SKM-1 (cell line): ENCODE results near the gene DHX8.

ENCODE experiments used
- DNase-seq: peaks from one replicate; lab custom pipeline; 2025; ENCODE audit not compliant: unreplicated experiment; lab: John Stamatoyannopoulos, UW

Gene DHX8

DNA sequence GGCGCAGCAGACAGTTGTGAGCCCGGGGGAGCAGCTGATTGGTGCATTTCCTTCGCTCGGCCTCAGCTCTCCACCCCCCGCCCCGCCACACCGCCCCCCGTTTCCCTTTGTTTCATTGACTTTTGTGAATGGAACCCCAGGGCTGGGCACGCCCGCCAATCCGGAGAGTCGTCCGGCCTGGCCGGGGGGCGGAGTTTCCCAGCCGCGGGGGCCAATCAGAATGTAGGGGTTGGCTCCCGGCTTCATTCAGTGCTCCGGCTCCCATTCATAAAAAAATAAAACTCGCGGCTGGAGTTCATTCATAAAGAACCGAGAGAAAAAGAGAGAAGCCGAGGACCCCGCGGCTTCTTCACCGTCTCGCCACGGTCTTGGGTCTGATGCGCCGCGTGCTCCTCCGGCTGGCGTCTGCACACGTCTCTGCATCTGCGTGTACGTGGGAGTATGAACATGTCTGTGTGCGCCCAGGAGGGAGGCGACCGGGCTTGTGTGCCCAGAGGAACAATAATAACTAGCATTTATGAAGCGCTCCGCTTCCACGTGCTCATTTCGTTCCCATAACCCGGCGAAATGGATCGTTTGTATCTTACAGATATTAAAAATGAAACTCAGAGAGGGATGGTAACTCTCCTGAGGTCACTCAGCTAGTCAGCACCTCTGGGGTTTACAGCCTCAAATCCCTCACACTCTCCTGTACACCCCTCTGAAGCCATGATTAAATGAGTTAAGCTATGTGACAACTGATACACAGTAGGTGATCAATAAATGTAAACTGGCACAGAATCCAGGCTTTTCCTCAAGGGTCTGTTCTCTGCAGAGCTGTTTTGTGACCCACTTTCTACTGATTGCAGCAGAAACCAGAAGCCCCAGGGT, 62.8 kb downstream of the DHX8 start, which contains the start of gene ETV4:
Gene ETV4, minus strand, starts transcription at position 22 of the 870 bp plus-strand sequence. CDS start 723 bp downstream, outside the sequence.
- DNase-seq = peak; percentile 78

DNA sequence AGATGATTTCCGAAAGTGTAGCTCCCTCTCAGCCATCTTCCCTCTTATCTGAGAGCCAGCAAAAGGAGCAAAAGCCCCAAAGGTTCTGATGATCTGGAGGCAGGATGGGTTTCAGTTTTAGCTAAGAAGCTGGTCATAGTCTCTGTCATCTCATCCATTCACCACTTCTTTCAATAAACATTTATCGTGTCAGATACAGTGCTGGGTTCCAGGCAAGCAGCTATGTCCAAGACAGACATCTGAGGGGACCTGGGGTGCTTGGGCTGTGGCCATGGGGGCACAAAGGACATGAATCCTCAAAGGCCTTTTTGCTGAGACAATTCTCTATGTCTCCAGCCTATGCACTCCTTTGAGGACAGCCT, 63.4 kb downstream of the DHX8 start:
- DNase-seq = no peak

DNA sequence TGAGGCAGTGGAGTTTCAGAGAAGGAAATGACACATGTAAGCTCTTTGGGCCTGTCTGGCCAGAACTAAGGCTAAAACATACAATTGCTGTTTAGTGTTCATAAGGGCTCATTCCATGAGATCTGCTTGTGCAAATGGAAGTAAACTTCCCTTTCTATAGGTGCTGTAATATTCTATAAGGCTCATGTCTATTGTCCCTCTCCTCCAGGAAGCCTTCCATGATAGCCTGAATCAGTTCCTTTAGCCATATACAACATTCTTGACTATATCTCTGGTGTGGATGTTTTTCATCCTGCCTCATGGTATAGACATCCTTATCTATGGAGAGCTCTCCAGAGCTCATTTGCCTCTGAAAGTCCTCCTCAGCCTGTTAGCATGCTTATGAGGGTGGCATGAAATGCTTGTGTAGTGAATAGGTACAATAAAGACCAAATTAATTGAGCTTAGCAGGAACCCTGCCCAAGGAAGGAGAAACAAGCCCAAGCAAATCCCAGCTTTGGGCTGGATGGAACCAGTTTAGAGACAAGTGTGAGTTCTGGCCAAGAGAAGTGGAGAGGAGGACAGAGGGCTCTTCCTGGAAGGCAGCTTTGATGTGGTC, 64.0 kb downstream of the DHX8 start:
- no peak for DNase-seq

DNA sequence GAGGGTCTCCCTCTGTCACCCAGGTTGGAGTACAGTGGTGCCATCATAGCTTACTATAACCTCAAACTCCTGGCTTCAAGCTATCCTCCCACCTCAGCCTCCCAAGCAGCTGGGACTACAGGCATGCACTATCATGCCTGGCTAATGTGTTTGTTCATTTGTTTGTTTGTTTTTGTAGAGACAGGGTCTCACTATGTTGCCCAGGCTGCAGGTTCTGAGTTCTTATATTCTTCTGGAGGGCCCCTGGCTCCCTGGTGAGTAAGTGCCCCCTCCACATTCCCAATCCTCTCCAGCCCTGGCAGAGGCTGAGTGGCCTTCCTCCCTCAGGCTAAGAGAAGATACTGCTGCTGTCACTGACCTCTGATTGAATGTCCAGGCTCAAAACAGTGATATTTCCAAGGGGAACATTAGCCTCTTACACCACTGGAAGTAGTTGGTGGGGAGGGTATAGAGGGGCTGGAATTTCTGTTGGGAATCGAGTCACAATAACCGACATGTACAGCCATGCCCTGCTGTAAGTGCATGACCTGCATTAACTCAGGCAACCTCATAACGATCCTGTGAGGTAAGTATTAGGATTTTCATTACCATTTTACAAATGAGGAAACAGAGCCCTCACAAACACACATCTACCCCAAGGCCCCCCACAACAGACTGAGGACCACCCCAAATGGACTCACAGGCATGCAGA, 65.1 kb downstream of the DHX8 start:
- DNase-seq = no peak

DNA sequence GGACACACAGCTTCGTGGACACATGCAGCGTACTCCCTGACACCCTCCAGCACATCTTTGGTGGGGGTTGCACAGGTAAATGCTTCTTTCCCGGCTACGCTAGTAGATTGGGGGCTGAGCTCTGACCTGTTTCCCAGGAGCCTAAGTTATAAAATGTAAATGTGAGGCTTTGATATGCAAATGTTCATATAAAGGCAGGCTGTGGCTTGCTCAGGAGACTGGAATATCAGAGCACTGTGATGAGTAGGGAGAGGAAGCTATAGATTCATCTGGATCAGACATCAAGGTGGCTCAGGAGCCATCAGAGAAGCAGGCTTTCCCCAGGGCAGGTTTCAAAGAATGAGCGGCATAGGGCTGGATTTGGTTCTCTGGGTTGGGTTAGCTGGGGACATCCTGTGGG, 65.7 kb downstream of the DHX8 start:
- no peak for DNase-seq

DNA sequence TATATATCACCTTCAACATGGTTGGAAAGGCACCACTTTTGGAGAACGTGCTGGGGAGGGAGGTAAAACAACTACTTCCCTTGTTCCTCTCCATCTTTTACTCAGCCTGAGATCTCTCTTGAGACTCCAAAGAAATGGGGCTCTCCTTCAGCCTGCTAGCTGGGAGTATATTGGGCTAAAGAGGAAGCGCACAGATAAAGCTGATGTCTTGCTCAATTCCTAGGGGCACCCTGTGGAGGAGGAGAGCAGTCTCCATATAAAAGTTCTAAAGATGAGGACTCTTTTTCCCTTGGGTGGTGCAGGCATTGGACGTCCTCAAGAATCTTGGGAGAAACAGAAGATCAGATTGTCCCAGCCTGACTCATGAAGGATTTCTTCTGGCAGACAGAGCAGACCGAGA, 67.0 kb downstream of the DHX8 start:
- no peak for DNase-seq

DNA sequence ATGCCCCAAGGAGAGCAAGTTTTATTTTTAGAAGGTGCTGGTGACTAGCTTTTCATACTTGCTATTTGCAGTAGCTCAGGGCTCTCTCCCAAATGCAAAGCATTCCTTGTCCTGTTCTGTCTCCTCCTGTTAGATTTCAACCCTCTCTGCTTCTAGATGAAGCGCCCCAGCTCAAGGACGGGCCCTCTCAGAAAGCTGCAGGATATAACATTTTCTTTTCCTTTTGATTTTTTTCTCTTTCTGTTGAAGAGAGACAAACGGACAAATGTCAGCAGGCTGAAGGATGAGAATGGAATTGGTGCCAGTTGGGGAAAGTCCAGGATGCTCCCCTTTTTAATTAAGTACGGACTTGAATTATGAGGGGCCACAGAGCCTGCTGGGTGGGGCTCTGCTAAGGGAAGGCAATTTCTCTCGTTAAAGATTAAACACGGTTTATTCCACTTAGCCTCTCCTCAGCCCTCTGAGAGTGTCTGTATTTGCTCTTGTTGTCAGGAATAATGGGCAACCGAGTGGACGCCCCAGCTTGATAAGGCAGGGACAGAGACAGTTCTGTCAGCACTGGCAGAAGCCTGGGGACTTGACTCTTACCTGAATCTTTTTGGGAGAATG, 68.6 kb downstream of the DHX8 start:
- no peak for DNase-seq

DNA sequence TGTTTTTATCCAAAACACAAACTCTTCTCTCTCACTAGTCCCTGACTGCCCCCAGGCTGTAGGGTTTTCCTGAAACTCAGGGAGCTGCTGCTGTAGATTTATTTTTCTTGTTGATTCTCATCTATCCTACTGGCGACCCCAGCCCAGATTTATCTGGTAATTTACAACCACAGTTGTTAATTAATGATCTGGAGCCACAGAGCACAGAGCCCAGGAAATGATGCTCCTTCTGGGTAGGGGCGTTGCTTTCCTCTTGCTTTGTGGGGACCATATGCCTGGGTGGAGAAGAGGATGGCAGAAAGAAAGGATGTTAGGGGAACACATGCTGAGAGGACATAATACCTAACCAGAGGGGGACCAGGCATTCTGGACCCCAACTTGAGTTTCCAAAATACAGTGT, 69.8 kb downstream of the DHX8 start:
- DNase-seq = no peak

DNA sequence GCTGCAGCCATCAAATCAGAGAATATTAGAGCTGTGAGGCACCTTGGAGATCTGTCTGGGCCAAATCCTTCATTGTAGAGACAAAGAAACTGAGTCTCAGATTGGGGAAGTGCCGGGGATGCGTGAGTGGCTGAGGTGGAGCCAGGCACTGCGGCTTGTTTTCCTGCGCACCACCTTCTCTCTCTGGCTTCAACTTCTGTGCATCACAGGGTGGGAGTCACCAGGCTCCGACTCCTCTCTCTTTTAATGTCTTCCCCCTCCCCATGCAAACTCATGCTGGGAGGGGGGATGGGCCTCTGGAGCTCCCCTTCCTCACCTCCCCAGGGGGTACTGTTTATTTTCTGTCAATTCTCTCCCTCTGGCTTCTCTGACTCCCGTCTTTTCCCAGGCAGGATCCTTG, 71.1 kb downstream of the DHX8 start:
- DNase-seq = no peak

DNA sequence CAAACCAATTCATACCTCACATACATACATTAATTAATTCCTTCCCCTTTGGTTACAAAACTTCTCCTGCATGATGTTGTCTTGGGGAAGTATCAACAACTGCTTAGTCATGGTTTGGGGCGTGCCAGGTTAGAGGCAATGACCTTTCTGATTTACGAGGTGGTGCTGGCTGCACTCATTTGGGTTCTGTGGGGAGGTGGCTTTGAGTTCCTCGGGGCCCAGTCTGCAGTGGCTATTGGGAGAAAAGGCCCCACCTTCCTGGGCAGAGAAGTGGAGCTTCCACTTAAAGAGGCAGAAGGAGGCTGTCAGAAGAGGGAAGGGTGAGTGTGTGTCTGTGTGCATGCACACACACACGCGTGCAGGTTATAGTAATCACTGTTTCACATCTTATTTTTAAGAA, 72.5 kb downstream of the DHX8 start:
- peak; percentile 57 for DNase-seq

DNA sequence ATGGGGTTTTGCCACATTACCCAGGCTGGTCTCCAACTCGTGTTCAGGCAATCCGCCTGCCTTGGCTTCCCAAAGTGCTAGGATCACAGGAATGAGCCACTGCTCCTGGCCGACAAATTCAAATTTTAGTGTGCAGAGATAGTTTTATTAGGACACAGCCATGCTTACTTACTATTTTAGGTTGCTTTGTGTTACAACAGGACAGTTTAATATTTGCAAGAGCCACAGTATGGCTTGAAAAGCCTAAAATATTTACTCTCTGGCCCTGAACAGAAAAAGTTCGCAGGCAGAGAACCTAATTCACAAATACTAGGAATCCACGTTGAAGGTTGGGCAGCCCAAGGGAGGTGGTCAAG, 75.0 kb downstream of the DHX8 start:
- DNase-seq = no peak

DNA sequence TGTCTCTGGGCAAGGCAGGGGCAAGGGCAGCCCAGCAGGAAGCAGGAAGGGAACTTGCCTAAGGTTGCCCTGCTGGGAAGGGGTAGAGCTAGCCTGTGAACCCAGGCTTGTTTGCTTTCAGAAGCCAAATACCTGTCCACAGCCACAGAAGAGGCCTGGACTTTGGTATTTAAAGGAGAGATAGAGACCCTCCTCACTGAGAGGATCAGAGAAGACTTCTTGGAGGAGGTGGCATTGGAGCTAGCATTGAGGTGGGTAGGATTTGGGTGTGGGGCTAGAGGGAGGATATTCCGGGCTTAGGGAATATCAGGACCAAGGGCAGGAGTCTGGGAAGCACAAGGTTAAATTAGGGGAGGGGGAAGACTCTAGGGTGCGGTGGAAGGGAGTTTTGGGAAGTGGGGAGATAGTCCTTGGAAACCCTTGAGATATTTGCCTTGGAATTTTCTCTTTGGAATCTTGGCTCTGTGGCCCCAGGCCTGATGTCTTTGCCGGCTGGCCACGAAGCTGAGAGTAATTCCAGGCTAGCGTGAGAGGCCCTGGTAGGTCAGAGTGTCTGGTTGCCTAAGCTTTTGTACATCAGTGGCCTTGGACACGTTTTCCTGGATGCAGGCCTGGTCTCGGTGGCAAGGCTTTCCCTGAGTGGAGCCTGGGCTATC, 75.5 kb downstream of the DHX8 start:
- no peak for DNase-seq

DNA sequence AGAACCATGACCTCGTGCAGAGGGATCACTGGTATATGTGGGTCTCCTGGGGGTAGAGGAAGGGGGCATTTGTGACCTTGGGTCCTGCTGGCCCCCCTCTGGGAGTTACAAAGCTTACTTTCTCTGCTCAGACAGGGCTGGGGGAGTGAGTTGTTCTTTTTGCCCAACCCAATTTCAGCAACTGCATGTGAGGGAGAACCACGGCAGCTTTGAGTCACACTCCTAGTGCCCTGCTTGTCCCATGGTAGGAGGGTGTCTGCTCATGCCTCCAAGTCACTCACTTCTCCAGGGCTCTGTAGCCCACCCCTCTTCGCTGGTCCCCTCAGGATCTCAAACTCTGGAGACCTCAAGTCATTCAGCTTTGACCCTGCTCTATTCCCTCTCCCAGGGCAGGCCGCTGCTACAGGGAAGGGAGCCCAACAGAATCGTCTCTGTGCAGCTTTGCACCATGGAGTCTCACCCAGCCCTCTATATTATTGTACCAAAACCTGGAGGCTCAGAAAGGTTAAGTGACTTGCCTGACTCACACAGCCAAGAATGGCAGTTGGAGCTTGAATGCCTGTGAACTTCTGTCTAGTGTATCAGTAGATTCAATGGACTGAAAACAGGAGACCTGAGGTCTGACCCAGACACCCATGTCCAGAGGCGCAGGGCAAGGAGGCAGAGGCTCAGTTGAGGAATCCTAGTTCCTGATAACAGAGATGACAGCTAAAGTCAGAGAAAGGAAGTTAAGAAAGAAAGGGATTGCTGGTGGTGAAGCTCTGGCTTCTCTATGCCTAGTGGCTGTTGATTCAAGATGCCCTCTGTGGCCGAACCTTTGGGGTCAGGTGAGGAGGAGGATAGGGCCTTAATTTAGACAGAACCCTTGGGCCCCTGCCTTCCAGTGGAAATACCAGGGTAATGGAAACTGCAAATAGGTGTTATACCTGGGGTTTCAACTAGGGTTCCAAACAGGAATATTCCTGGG, 77.0 kb downstream of the DHX8 start:
- DNase-seq = no peak

DNA sequence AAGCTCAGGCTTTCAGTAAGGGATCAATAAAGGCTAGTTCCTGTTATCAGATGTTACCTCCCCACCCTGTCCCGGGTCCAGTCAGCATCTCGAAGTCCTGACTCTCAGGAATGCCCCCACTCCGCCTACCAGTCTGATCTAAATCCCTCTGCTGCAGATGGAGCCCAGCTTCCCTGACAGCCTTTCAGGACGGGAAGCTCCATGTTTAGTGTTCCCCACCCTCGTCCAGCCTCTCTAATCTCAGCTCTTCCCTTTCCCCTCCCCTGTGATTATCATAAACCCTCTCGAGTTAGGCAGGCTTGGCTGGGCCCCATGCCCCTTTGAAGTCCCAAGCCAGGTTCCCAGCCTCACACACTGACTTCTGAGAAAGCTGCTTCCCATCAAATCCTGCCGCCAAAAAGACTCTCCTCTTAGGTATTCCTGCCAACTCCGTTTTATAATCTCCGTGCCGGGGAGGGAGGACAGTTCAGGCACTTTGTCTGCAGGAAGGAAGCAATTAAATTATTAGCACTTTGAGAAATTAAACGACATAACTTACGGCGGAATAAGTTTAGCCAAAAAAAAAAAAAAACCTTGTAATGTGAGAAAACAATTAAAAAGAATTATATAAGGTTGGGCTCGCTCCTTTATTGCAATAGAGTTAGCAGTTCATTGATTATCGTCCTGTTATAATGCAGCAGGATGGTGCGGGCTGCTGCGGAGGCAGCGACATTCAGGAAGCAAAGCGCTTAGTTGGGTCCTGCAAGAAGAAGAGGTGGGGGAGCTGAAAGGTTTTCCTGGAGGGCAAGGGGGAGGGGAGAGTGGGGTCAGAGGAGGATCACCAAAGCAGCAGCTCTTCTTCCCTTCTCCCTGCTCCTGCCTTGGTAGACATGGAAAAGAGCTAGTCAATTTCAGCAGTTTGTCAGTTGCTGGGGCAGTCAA, 79.2 kb downstream of the DHX8 start:
- DNase-seq = no peak

DNA sequence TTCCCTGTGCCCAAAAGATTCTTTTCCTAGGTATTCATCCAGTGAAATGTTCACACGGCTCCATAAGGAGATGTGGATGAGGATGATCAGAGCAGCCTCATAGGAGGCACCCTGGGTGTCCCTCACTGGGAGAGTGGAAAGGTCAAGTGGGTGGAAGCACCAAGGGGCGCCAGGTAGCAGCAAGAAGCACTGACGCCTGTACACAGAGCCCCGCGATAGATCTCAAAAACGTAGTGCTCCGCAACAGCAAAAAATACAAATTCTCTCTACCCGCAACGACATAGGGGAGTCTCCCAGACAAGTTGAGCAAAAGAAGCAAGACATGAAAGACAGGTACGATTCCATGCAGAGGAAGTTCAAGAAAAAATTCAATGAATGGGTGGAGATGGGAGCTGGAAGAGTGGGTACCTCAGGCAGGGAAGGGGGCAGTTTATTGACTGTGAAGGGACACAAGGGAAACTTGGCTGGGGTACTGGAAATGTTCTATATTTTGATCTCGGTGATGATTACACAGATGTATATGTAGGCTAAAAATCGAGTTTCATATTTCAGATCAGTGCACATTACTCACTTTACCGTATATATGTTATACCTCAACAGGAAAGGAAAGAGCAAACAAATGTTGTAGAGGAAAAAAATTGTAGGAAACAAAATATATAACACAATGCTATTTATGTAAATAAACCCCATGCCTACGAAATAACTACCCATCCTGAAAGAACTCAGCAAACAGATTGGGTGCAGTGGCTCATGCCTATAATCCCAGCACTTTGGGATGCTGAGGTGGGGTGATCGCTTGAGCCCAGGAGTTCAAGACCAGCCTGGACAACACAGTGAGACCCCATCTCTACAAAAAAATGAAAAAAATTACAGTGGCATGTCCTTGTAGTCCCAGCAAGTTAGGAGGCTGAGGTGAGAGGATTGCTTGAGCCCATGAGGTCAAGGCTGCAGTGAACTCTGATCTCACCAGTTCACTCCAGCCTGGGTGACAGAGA, 80.1 kb downstream of the DHX8 start:
- no peak for DNase-seq

DNA sequence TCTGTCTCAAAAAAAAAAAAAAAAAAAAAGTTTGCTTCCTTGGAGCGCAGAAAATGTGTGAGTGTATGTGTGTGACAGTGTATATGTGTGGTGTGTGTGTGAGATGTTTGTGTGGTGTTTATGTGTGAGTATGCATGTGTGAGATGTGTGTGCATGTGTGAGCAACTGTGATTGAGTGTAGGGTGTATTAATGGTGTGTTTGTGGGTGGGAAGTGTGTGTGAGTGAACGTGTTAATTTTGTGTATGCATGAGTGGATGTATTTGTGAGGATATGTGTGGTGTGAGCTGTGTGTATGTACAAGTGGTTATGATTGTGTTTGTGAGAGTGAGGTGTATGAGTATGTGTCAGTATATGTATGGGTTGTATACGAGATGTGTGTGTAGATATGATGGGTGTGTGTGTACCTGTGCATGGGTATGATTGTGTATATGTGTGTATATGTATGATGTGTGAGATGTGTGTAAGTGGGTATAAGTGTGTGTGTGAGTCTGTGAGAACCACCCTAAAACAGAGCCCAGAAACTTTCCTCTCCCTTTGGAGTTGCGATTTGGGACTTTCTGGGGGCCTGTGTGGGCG, 84.8 kb downstream of the DHX8 start:
- no peak for DNase-seq

DNA sequence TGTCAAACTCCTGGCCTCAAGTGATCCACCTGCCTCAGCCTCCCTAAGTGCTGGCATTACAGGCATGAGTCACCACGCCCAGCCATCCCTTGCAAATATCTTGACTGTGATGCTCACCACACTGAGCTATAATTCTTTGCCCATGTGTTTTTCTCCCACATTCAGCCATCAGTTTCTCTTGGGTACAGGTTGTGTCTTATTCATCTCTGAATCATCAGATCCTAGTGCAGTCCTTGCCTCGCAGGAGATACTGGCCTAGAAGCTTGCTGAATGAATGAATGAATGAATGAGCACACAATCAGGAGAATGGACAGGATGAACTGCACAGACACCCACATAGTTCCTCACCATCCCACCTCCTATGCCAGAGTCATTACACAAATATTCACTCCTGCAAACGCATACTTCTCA, 86.7 kb downstream of the DHX8 start:
- no peak for DNase-seq
